T-helper 2 cell treated with Interferon-gamma antibody and Interleukin-4, amounts not matched to agents 5 μg/mL and 100 μg/mL, for 36 hours (primary cell): ENCODE data around the gene PODXL2.

Experiments
- DNase-seq: peaks from one replicate; pipeline ENCODE4 v3.0.0; 2021; ENCODE audit warnings: low spot score
- H3K27ac Mint-ChIP-seq: one replicate; pipeline ENCODE4 v1.8.0; 2021; ENCODE audit warnings: mild to moderate bottlenecking, mixed read lengths
- H3K27me3 Mint-ChIP-seq: one replicate; pipeline ENCODE4 v1.8.0; 2021; ENCODE audit warnings: low read depth, mixed read lengths
- H3K36me3 Mint-ChIP-seq: one replicate; pipeline ENCODE4 v1.8.0; 2021; ENCODE audit warnings: low read depth, mixed read lengths
- H3K4me1 Mint-ChIP-seq: one replicate; pipeline ENCODE4 v1.8.0; 2021; ENCODE audit warnings: low read depth, mixed read lengths
- H3K4me3 Mint-ChIP-seq: one replicate; pipeline ENCODE4 v1.8.0; 2022; ENCODE audit warnings: mild to moderate bottlenecking, moderate library complexity, mixed read lengths
- H3K9me3 Mint-ChIP-seq: one replicate; pipeline ENCODE4 v1.8.0; 2021; ENCODE audit warnings: mixed read lengths

PODXL2 gene

DNA sequence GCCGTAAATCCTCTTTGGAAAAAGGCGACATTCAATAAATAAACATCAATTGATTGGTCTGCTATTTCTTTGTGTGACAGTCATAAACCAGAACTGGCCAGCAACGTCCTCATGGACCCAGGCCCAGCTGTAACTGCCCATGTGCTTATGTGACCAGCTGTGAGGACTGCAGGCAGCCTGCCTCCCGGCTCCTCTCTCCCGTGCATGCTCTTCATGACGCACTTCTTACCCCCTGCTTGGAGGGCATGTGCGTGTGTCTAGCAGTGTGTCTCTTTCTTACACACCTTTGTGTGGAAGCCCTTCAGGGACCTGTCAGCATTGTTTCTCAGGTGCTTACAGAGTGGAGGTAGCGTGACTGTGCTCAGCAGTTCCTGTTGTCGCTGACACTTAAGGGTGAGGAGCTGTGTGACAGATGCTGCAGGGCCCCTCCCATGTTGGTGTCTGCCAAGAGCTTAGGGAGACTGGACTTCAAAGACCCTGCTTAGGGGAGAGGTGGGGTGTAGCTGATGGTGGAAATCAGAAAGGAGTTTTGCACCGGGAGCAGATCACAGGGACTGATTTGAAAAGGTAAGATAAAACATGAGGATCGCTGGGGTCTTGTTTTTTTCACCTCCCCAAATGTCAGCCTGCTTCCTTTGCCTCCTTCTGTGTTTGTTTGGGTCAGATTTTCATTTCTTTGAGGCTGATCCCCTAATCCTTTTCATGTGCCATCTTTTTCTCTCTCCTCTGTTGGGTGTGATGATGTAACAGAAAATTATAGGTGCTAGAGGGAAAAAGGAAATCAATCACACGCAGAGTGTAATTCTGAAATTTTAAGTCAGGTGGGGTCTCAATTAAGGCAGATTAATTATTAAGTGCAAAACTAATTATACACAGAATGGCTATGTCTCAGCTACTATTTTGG is 2.1 kb downstream of the PODXL2 start:
- no peak for DNase-seq
- Mint-ChIP-seq H3K36me3 (no peaks in the 10 kb centered on the region), H3K27ac (no peak overlapping the region), H3K9me3 (no peaks in the 10 kb centered on the region), H3K27me3 (peaks cover 60% of the 10 kb centered on the region), H3K4me3 (peak overlapping the region; percentile 14), H3K4me1 (peaks cover 15% of the 10 kb centered on the region)

DNA sequence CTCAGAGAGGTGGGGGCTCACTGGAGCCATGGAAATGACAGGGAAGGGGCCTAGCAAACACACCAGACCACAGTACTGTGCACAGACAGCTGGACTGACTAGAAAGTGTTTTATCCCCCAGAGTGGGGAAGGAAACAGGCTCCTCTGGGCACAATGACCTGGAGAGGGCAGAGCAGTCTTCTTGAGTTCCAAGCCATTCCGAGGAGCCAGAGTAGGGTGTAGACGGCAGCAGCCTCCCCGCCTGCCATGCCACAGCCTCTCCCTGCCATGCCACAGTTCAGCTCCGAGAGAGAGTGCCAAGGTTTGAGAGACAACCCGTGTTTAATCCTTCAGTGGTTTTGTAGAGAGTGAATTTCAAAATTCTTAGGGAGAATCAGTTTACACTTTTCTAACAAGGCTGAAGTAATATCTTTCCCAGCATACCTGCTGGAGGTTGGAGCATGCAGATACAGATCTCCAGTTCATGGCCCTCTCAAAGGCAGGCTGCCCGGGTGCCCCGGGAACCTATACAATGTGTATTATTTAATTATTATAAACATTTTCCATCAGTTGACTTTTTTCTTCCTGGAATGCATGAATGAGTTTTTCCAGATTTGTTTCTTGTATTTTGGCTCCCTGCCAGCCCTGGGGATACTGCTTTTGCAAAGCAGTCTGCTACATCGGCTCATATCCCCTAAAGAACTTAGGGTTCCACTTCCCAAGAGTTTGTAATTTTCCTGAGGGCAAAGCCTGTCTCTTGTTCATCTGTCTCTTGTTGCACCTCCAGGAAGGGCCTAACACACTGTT is 3.2 kb downstream of the PODXL2 start:
- Mint-ChIP-seq H3K36me3 (no peaks in the 10 kb centered on the region), H3K9me3 (no peaks in the 10 kb centered on the region), H3K27ac (no peak overlapping the region), H3K4me1 (peaks cover 13% of the 10 kb centered on the region), H3K4me3 (no peak overlapping the region), H3K27me3 (peaks cover 51% of the 10 kb centered on the region)
- no peak for DNase-seq

DNA sequence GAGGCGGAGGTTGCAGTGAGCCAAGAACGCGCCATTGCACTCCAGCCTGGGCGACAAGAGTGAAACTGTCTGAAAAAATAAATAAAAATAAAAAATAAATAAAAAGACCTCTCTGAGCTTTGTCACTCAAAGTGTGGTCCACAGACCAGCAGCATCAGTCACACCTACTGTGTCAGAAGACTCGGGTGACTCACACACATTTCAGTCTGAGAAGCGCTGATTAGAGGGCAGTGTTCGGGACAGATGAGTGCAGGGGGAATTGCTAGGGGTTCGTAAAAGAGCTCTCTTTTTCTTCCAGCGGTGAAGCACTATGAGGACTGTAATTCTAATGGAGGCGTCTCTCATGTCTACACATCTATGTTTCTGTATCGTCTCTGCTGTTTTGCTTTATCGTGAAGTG is 5.7 kb downstream of the PODXL2 start:
- no peak for DNase-seq
- peaks cover 33% of the 10 kb centered on the region for H3K27me3 Mint-ChIP-seq
- no peaks in the 10 kb centered on the region for H3K36me3 Mint-ChIP-seq
- H3K9me3 Mint-ChIP-seq, result no peaks in the 10 kb centered on the region
- H3K4me1 Mint-ChIP-seq, result peaks cover 21% of the 10 kb centered on the region
- no peak overlapping the region for H3K4me3 Mint-ChIP-seq
- H3K27ac Mint-ChIP-seq, result no peak overlapping the region

DNA sequence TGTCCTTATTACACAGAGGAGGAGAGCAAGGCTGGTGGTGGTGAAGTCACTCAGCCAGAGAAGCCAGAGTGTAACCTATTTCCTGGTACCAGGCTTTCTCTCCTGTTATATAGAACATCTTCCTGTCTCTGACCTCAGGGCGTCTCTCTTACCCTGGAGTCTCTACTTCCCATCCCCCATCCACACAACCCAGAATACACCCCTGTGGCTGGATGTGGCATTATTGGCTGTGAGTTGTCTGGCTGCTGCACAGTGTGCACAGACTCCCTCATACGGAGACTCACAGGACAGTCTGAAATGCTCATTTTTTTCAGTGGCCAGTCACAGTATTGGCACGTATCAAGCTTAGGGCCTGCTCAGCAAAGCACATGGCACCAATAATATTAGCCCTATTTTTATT is 8.6 kb downstream of the PODXL2 start:
- Mint-ChIP-seq H3K27ac (peak overlapping the region; percentile 38), H3K27me3 (peaks cover 9% of the 10 kb centered on the region), H3K9me3 (no peaks in the 10 kb centered on the region), H3K4me3 (peak overlapping the region; percentile 0), H3K36me3 (no peaks in the 10 kb centered on the region), H3K4me1 (peaks cover 12% of the 10 kb centered on the region)
- DNase-seq, result peak; percentile 36

DNA sequence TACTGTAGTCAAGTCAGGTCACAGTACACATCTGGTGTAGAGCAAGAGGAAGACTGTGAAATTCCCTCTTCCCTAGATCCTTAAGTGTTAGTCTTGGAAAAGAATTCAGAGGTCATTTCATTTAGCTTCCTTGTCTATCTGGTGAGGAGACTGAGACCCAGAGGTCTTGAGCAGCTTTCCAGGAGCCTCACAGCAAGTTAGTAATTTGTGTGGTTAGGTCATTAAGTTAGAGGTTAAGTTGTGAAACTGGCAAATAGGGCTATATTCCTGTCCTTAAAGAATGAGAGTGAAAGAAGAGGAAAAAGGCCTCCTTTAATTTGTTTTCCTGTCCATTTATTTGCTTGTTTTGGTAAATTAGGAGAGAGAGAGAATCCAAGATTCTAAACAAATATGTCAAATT is 9.0 kb downstream of the PODXL2 start:
- Mint-ChIP-seq H3K4me3 (no peak overlapping the region), H3K27me3 (peaks cover 9% of the 10 kb centered on the region), H3K4me1 (peaks cover 12% of the 10 kb centered on the region), H3K9me3 (no peaks in the 10 kb centered on the region), H3K36me3 (no peaks in the 10 kb centered on the region), H3K27ac (no peak overlapping the region)
- no peak for DNase-seq

DNA sequence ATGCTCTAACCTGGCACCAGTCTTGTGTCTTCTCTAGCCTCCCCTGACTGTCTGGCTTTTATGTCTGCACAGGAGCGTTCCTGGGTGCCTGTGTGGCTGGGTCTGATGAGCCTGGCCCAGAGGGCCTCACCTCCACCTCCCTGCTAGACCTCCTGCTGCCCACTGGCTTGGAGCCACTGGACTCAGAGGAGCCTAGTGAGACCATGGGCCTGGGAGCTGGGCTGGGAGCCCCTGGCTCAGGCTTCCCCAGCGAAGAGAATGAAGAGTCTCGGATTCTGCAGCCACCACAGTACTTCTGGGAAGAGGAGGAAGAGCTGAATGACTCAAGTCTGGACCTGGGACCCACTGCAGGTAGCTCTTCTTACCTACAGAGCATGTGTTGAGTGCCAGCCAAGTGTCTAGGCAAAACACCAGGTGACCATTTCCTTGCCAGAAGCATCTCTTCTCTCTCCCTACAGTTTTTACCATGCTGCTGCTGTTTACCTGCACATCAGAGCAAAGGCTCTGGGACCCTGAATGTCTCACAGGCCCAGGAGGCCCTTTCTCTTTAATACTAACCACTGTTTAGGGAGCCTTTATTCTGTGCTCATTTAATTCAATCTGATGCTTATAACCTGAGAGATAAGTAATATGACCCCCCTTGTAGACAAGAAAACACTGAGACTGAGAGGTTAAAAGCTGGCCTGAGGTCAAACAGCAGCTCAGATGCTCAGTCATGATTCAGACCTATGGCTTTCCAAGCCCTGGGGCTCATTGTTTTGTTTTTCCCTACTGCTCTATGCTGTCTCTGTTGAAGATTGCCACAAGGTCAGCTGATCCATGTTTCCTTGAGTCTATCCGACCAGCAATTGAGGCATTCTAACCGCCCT is 10.4 kb downstream of the PODXL2 start:
- Mint-ChIP-seq H3K27me3 (peaks cover 11% of the 10 kb centered on the region), H3K27ac (no peak overlapping the region), H3K4me3 (no peak overlapping the region), H3K9me3 (no peaks in the 10 kb centered on the region), H3K36me3 (no peaks in the 10 kb centered on the region), H3K4me1 (peaks cover 12% of the 10 kb centered on the region)
- no peak for DNase-seq

DNA sequence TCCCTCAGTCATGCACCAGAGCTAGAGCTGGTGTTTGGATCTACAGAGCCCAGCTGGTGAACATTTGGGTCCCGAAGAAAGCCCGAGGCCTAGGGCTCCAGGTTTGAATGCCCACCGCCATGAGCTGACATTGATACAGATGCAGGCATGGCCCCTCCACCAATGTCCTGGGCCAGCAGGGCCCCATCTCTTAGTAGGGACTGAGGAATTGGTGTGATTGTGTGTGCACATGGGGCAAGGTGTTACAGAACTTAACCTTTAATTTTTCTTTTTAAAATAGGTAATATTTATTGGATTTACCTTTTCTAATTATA is 11.0 kb downstream of the PODXL2 start:
- Mint-ChIP-seq H3K4me3 (no peak overlapping the region), H3K4me1 (peaks cover 12% of the 10 kb centered on the region), H3K27me3 (peaks cover 11% of the 10 kb centered on the region), H3K27ac (no peak overlapping the region), H3K9me3 (no peaks in the 10 kb centered on the region), H3K36me3 (no peaks in the 10 kb centered on the region)
- no peak for DNase-seq

DNA sequence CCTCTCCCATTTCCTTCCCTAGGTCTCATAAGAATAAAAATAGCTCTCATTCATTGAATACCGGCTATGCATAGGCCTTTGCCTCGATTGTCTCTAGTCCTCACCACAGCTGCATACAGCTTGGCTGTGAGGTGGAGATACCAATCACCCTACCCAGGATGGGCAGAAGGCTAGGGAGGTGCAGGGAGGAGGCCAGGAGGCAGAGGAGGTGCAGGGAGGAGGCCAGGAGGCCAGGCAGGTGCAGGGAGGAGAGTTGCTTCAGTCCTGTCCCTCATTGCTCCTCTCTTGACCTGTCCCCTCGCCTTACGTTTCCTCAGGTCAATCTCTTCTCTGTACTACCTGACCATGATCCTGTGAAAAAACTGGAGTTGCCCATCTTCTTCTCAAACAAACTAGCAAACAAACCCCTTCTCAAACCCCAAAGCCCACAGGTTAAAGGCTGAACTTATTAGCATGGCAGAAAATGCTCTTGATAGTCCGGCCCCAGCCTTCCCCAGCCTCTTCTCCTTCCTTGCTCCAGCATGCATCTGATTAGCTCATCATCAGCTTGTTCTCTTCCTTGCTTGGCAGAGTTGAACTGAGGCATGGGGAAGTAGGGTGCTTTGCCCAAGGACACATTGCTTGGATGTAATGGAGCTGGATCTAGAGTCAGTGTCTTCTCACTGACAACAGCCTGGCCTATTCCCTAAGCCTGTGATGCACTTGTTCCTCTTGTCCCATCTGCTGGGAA is 15.8 kb downstream of the PODXL2 start:
- no peaks in the 10 kb centered on the region for H3K4me1 Mint-ChIP-seq
- DNase-seq, result no peak
- no peaks in the 10 kb centered on the region for H3K36me3 Mint-ChIP-seq
- peaks cover 8% of the 10 kb centered on the region for H3K27me3 Mint-ChIP-seq
- no peaks in the 10 kb centered on the region for H3K9me3 Mint-ChIP-seq
- no peak overlapping the region for H3K27ac Mint-ChIP-seq
- no peak overlapping the region for H3K4me3 Mint-ChIP-seq

DNA sequence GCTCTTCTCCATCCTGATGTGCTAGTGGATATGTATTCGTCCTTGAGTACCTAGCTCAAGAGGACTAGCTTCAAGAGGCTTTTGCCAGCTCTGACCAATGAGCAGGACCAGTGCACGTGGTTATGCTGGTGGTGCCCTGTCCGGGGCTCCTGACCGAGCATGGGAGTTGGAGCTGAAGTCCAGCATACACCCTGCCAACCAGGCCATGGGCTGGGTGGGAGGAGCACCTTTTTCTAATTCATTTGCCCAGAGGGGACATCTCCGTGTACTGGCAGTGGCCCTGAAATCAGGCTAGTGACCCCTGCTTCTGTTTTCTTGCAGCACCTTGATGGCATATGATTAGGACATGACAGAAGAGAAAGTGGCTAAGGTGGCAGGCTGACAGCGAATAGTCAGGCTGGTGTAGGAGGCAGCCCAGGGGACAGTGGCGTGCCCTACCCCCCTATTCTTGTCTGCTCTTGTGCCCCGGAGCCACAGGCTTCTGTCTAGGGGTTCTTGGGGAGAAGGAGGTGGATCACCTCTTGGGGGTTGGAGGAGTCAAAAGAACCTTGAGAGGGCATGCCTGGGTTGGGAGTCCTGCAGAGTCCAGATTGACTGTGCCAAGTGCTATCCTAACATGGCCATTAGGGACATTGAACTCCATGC is 16.5 kb downstream of the PODXL2 start:
- H3K9me3 Mint-ChIP-seq, result no peaks in the 10 kb centered on the region
- no peaks in the 10 kb centered on the region for H3K36me3 Mint-ChIP-seq
- H3K4me1 Mint-ChIP-seq, result no peaks in the 10 kb centered on the region
- H3K27ac Mint-ChIP-seq, result no peak overlapping the region
- no peak overlapping the region for H3K4me3 Mint-ChIP-seq
- peaks cover 11% of the 10 kb centered on the region for H3K27me3 Mint-ChIP-seq
- DNase-seq, result no peak

DNA sequence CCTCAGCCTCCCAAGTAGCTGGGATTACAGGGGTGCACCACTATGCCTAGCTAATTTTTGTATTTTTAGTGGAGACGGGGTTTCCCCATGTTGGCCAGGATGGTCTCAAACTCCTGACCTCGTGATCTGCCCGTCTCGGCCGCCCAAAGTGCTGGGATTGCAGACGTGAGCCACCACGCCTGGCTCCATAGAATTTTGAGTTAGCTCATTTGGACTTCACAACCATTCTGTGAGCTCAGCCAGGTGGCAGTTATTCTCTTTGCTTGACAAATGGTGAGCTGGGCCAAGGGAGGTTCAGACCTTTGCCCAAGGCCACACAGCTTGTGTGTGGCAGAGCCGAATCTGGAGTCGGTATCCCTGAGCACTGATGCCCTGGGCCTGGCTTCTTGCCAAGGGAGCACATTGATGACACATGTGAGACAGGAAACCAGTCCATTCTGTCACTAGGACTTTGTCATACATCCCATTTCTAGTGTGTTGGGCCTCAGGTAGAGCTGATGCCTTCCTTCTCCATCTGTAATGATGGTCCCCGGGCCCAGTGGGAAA is 17.6 kb downstream of the PODXL2 start:
- H3K36me3 Mint-ChIP-seq, result no peaks in the 10 kb centered on the region
- H3K27me3 Mint-ChIP-seq, result peaks cover 11% of the 10 kb centered on the region
- no peak for DNase-seq
- H3K4me1 Mint-ChIP-seq, result no peaks in the 10 kb centered on the region
- no peak overlapping the region for H3K4me3 Mint-ChIP-seq
- H3K9me3 Mint-ChIP-seq, result no peaks in the 10 kb centered on the region
- no peak overlapping the region for H3K27ac Mint-ChIP-seq

DNA sequence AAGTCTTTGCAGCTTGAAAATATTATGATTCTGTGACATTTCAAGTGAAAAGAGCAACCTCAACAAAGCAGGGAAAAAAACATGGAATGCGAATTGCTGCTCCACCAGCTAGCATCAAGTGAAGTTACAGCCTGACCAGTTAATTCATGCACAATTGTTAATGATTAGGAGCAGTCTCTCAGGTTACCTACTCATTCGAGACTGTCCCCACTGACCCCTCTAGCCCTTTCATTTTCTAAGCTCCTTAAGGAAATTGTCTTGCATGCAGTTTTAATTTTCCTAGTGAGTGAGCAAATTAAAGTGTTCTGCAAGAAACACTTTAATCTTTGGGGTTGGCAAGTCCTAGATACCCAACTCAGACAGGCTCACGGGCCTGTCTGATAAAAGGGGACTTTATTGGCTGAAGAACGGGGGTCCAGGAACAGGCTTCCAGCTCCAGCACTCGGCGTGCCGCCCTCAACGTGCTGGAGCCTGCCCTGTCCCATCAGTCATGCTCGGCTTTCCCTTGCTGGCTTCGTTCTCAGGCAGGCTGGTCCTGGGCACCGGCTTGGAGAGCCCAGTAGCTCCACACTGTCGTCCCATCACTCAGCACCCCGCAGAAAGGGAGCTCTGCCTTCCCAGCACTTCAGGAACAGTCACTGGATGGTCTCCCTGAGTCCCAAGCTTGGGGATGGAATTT is 18.3 kb downstream of the PODXL2 start:
- Mint-ChIP-seq H3K9me3 (no peaks in the 10 kb centered on the region), H3K27ac (no peak overlapping the region), H3K36me3 (no peaks in the 10 kb centered on the region), H3K4me3 (no peak overlapping the region), H3K4me1 (no peaks in the 10 kb centered on the region), H3K27me3 (peaks cover 11% of the 10 kb centered on the region)
- no peak for DNase-seq

DNA sequence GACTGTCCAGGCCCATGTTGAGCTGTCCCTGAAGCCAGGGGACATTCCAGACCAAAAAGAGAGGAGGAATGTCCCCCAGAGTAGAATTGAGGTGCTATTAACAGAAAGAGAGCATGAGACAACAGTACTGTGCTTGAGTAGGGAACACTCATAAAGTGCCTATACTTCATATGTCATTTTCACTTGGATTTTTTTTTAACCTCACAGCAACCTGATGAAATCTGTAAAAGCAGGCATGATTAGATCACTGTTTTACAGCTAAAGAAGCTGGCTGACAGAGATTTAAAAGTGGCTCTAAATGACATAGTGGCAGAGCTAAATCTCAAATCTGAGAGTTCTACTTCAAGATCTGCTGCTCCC is 18.8 kb downstream of the PODXL2 start:
- H3K9me3 Mint-ChIP-seq, result no peaks in the 10 kb centered on the region
- peaks cover 11% of the 10 kb centered on the region for H3K27me3 Mint-ChIP-seq
- H3K36me3 Mint-ChIP-seq, result no peaks in the 10 kb centered on the region
- H3K4me3 Mint-ChIP-seq, result no peak overlapping the region
- no peaks in the 10 kb centered on the region for H3K4me1 Mint-ChIP-seq
- no peak overlapping the region for H3K27ac Mint-ChIP-seq
- no peak for DNase-seq
